SK-N-SH treated with all-trans-retinoic acid at 6 μM for 48 hours (cell line): ENCODE data around the gene NCBP3.

Experiments used
- ATAC-seq: fragments of 200-7000 bp; cut with Tn5 transposase; 3 replicates; pipeline ENCODE4 v1.9.1; 2020; ENCODE audit warnings: mild to moderate bottlenecking, moderate library complexity
- ARNTL ChIP-seq: fragments of 450-650 bp; formaldehyde crosslinking; IDR thresholded peaks from 2 replicates; pipeline ENCODE4 v1.5.0; 2020; ENCODE audit warnings: low read depth, mild to moderate bottlenecking, moderate library complexity, borderline replicate concordance
- BACH2 ChIP-seq: fragments of 250-450 bp; sonication (Bioruptor Pico); IDR thresholded peaks from 2 replicates; pipeline ENCODE4 v1.9.0; 2021; ENCODE audit warnings: mild to moderate bottlenecking, borderline replicate concordance
- CSDC2 ChIP-seq: fragments of 250-450 bp; sonication (Bioruptor Pico); IDR thresholded peaks from 2 replicates; pipeline ENCODE4 v1.5.0; 2020; ENCODE audit warnings: mild to moderate bottlenecking, moderate library complexity
- ESRRG ChIP-seq: fragments of 250-450 bp; sonication (Bioruptor Pico); IDR thresholded peaks from 2 replicates; pipeline ENCODE4 v1.6.1; 2021; ENCODE audit warnings: mild to moderate bottlenecking
- ISL1 ChIP-seq: fragments of 250-450 bp; sonication (Bioruptor Pico); IDR thresholded peaks from 2 replicates; pipeline ENCODE4 v2.1.2; 2022; ENCODE audit warnings: mild to moderate bottlenecking, moderate library complexity
- OSR1 ChIP-seq: fragments of 250-450 bp; sonication (Bioruptor Pico); IDR thresholded peaks from 2 replicates; pipeline ENCODE4 v1.8.0; 2022; ENCODE audit warnings: moderate library complexity, mild to moderate bottlenecking, inconsistent platforms
- PPARA ChIP-seq: fragments of 250-450 bp; sonication (Bioruptor Pico); IDR thresholded peaks from 2 replicates; pipeline ENCODE4 v1.5.0; 2020; ENCODE audit warnings: mild to moderate bottlenecking, borderline replicate concordance
- RARB ChIP-seq: fragments of 250-450 bp; sonication (Bioruptor Pico); IDR thresholded peaks from 2 replicates; pipeline ENCODE4 v1.8.0; 2021; ENCODE audit warnings: mild to moderate bottlenecking, moderate library complexity
- SNAI2 ChIP-seq: fragments of 250-450 bp; sonication (Bioruptor Pico); IDR thresholded peaks from 2 replicates; pipeline ENCODE4 v1.5.0; 2020; ENCODE audit warnings: mild to moderate bottlenecking, moderate library complexity
- TCF4 ChIP-seq: fragments of 250-450 bp; sonication (Bioruptor Pico); IDR thresholded peaks from 2 replicates; pipeline ENCODE4 v1.8.0; 2021; ENCODE audit warnings: mild to moderate bottlenecking, moderate library complexity, borderline replicate concordance
- ZC3H10 ChIP-seq: fragments of 250-450 bp; sonication (Bioruptor Pico); IDR thresholded peaks from 2 replicates; pipeline ENCODE4 v1.5.1; 2021; ENCODE audit warnings: mild to moderate bottlenecking, moderate library complexity
- ZFP3 ChIP-seq: fragments of 250-450 bp; sonication (Bioruptor Pico); IDR thresholded peaks from 2 replicates; pipeline ENCODE4 v1.5.0; 2020; ENCODE audit warnings: mild to moderate bottlenecking, moderate library complexity
- ZFP30 ChIP-seq: fragments of 450-650 bp; formaldehyde crosslinking; IDR thresholded peaks from 2 replicates; pipeline ENCODE4 v1.5.0; 2022; ENCODE audit warnings: mild to moderate bottlenecking, moderate library complexity
- ZNF565 ChIP-seq: fragments of 450-650 bp; formaldehyde crosslinking; conservative IDR thresholded peaks from 2 replicates; pipeline ENCODE4 v1.5.0; 2020; ENCODE audit warnings: low read depth, mild to moderate bottlenecking, moderate library complexity
- ZNF70 ChIP-seq: fragments of 450-650 bp; formaldehyde crosslinking; IDR thresholded peaks from 2 replicates; pipeline ENCODE4 v1.5.0; 2020; ENCODE audit warnings: mild to moderate bottlenecking, moderate library complexity
- ZNF8 ChIP-seq: fragments of 450-650 bp; formaldehyde crosslinking; IDR thresholded peaks from 2 replicates; pipeline ENCODE4 v1.5.0; 2020; ENCODE audit warnings: mild to moderate bottlenecking, moderate library complexity
- TF ChIP-seq, protein P1 (sequence below): fragments of 250-450 bp; sonication (Bioruptor Pico); IDR thresholded peaks from 2 replicates; pipeline ENCODE4 v1.5.0; 2020; ENCODE audit warnings: mild to moderate bottlenecking, moderate library complexity
- TF ChIP-seq, protein P2 (sequence below): fragments of 250-450 bp; sonication (Bioruptor Pico); IDR thresholded peaks from 2 replicates; pipeline ENCODE4 v1.5.1; 2021; ENCODE audit warnings: mild to moderate bottlenecking, moderate library complexity
- TF ChIP-seq, protein P3 (sequence below): fragments of 250-450 bp; sonication (Bioruptor Pico); IDR thresholded peaks from 2 replicates; pipeline ENCODE4 v1.8.0; 2021; ENCODE audit warnings: low read depth, mild to moderate bottlenecking, moderate library complexity, borderline replicate concordance
- TF ChIP-seq, protein P4 (sequence below): fragments of 250-450 bp; sonication (Bioruptor Pico); IDR thresholded peaks from 2 replicates; pipeline ENCODE4 v1.8.0; 2020; ENCODE audit warnings: mild to moderate bottlenecking, moderate library complexity, borderline replicate concordance
- TF ChIP-seq, protein P5 (sequence below): fragments of 250-450 bp; sonication (Bioruptor Pico); IDR thresholded peaks from 2 replicates; pipeline ENCODE4 v1.5.1; 2020; ENCODE audit warnings: low read depth, mild to moderate bottlenecking, moderate library complexity

Gene NCBP3

DNA sequence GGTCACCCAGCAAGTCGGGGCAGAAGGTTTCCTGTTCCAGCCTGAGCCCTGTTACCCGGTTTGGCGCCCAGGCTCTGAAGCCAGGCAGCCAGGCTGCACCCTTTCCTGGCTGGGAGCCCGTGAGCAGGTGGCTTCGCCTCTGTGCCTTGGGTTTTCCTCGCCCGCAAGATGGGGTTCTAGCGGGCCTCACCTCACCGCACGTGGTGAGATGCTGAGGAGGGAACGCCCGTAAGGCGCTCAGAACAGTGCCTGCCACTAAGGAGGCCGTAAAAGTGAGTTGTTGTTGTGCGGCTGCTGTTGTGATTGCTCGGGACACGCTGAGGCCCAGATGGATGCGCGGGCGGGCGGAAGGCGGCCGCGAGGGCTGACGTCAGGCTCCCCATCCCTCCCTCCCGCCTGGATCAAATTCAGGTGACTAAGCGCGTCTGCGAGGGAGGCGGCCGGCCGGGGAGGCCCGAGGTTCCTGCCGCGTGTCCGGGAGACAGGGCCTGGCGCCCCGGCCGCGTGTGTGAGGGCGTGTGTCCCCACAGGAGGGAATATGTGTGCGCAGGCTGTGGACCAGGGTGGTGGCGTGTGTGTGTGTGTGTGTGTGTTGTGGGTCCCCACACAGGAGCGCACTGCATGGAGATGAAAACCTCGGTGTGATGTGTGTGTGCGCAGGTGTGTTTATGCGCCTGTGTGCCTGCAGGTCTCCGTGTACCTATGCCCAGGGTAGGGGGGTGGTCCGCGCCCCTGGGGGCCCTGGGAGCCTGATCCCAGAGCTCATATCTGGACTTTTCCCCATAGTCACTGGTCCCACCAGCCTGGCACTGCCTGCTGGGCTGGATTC is 42.5 kb upstream of the NCBP3 start:
- no peak for ATAC-seq
- TF ChIP-seq CSDC2 (CRISPR knock-in tag) (no peak), ESRRG (CRISPR knock-in tag) (no peak), ZFP30 (CRISPR knock-in tag) (no peak), ZFP3 (CRISPR knock-in tag) (no peak), ZNF565 (no peak), SNAI2 (CRISPR knock-in tag) (no peak), ARNTL (CRISPR knock-in tag) (no peak), ZC3H10 (no peak), BACH2 (CRISPR knock-in tag) (no peak)
- TF ChIP-seq, protein P1, sequence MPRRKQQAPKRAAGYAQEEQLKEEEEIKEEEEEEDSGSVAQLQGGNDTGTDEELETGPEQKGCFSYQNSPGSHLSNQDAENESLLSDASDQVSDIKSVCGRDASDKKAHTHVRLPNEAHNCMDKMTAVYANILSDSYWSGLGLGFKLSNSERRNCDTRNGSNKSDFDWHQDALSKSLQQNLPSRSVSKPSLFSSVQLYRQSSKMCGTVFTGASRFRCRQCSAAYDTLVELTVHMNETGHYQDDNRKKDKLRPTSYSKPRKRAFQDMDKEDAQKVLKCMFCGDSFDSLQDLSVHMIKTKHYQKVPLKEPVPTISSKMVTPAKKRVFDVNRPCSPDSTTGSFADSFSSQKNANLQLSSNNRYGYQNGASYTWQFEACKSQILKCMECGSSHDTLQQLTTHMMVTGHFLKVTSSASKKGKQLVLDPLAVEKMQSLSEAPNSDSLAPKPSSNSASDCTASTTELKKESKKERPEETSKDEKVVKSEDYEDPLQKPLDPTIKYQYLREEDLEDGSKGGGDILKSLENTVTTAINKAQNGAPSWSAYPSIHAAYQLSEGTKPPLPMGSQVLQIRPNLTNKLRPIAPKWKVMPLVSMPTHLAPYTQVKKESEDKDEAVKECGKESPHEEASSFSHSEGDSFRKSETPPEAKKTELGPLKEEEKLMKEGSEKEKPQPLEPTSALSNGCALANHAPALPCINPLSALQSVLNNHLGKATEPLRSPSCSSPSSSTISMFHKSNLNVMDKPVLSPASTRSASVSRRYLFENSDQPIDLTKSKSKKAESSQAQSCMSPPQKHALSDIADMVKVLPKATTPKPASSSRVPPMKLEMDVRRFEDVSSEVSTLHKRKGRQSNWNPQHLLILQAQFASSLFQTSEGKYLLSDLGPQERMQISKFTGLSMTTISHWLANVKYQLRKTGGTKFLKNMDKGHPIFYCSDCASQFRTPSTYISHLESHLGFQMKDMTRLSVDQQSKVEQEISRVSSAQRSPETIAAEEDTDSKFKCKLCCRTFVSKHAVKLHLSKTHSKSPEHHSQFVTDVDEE, result no peak
- TF ChIP-seq, protein P2, sequence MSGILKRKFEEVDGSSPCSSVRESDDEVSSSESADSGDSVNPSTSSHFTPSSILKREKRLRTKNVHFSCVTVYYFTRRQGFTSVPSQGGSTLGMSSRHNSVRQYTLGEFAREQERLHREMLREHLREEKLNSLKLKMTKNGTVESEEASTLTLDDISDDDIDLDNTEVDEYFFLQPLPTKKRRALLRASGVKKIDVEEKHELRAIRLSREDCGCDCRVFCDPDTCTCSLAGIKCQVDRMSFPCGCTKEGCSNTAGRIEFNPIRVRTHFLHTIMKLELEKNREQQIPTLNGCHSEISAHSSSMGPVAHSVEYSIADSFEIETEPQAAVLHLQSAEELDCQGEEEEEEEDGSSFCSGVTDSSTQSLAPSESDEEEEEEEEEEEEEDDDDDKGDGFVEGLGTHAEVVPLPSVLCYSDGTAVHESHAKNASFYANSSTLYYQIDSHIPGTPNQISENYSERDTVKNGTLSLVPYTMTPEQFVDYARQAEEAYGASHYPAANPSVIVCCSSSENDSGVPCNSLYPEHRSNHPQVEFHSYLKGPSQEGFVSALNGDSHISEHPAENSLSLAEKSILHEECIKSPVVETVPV (CRISPR knock-in tag), result no peak

DNA sequence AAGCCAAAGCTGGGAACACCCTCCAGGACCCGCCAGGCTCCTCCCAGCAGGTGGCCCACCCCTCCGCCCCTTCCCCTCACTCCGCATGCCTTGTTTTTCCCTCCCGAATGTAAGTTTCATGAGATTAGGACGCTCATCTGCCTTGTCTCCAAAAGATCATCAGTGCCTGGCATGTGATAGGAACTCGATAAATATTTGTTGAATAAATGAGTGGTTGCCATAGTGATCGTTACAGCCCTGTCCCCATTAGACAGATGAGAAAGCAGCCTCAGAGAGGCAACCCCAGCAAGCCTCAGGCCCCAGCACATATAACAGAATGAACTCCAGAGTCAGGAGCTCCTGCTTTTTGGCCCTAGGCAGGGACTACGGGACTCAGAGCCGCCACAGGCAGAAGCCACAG is 41.8 kb upstream of the NCBP3 start:
- TF ChIP-seq, protein P3, sequence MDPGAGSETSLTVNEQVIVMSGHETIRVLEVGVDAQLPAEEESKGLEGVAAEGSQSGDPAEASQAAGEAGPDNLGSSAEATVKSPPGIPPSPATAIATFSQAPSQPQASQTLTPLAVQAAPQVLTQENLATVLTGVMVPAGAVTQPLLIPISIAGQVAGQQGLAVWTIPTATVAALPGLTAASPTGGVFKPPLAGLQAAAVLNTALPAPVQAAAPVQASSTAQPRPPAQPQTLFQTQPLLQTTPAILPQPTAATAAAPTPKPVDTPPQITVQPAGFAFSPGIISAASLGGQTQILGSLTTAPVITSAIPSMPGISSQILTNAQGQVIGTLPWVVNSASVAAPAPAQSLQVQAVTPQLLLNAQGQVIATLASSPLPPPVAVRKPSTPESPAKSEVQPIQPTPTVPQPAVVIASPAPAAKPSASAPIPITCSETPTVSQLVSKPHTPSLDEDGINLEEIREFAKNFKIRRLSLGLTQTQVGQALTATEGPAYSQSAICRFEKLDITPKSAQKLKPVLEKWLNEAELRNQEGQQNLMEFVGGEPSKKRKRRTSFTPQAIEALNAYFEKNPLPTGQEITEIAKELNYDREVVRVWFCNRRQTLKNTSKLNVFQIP (CRISPR knock-in tag), result no peak
- TF ChIP-seq ESRRG (CRISPR knock-in tag) (no peak), CSDC2 (CRISPR knock-in tag) (no peak), OSR1 (CRISPR knock-in tag) (no peak), ZNF8 (CRISPR knock-in tag) (no peak), ZFP3 (CRISPR knock-in tag) (no peak), ZNF70 (CRISPR knock-in tag) (no peak), BACH2 (CRISPR knock-in tag) (no peak), RARB (CRISPR knock-in tag) (no peak), TCF4 (no peak), SNAI2 (CRISPR knock-in tag) (no peak)
- ATAC-seq, result no peak

DNA sequence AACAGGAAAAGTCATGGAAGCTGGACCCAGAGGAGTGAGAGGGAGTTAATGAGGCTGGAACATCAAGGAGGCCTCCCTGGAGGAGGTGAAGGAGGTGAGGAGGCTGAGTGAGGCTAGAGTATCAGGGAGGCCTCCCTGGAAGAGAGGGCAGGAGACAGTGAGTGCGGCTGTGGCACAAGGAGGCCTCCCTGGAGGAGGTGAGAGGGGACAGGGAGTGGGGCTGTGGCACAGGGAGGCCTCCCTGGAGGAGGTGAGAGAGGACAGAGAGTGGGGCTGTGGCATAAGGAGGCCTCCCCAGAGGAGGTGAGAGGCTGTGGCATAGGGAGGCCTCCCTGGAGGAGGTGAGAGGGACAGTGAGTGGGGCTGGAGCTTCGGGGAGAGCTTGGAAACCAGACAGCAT is 41.3 kb upstream of the NCBP3 start:
- TF ChIP-seq ISL1 (CRISPR knock-in tag) (no peak), SNAI2 (CRISPR knock-in tag) (no peak), ZFP30 (CRISPR knock-in tag) (no peak), TCF4 (no peak), ARNTL (CRISPR knock-in tag) (no peak), PPARA (CRISPR knock-in tag) (no peak), ZC3H10 (no peak), ESRRG (CRISPR knock-in tag) (no peak), ZFP3 (CRISPR knock-in tag) (no peak)
- TF ChIP-seq, protein P4, sequence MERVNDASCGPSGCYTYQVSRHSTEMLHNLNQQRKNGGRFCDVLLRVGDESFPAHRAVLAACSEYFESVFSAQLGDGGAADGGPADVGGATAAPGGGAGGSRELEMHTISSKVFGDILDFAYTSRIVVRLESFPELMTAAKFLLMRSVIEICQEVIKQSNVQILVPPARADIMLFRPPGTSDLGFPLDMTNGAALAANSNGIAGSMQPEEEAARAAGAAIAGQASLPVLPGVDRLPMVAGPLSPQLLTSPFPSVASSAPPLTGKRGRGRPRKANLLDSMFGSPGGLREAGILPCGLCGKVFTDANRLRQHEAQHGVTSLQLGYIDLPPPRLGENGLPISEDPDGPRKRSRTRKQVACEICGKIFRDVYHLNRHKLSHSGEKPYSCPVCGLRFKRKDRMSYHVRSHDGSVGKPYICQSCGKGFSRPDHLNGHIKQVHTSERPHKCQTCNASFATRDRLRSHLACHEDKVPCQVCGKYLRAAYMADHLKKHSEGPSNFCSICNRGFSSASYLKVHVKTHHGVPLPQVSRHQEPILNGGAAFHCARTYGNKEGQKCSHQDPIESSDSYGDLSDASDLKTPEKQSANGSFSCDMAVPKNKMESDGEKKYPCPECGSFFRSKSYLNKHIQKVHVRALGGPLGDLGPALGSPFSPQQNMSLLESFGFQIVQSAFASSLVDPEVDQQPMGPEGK (CRISPR knock-in tag), result no peak
- TF ChIP-seq, protein P5, sequence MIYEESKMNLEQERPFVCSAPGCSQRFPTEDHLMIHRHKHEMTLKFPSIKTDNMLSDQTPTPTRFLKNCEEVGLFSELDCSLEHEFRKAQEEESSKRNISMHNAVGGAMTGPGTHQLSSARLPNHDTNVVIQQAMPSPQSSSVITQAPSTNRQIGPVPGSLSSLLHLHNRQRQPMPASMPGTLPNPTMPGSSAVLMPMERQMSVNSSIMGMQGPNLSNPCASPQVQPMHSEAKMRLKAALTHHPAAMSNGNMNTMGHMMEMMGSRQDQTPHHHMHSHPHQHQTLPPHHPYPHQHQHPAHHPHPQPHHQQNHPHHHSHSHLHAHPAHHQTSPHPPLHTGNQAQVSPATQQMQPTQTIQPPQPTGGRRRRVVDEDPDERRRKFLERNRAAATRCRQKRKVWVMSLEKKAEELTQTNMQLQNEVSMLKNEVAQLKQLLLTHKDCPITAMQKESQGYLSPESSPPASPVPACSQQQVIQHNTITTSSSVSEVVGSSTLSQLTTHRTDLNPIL (CRISPR knock-in tag), result no peak
- ATAC-seq, result no peak
